Keratinocyte (primary cell): ENCODE results near the gene MOV10L1. TPM values are rescaled to one million over a fixed set of nuclear protein-coding genes. Genes with fewer than 3 reads are reported as not detected.

ENCODE experiments used
- DNase-seq: peaks from one replicate; pipeline ENCODE4 v3.0.0-alpha.2; 2011; ENCODE audit warnings: low read depth, missing footprints, low spot score
- FAIRE-seq: peaks from 2 replicates; lab custom pipeline; 2011; peaks lifted over from hg19 to GRCh38; lab: Jason Lieb, UNC
- H2AFZ ChIP-seq: 2 replicates; pipeline ENCODE4 v1.6.0; 2012; ENCODE audit warnings: low read length, control low read depth, inconsistent platforms; ENCODE audit not compliant: control insufficient read depth
- H3K27ac ChIP-seq: 2 replicates; pipeline ENCODE4 v1.5.1; 2011; ENCODE audit warnings: low read length; ENCODE audit not compliant: control insufficient read depth, insufficient read depth
- H3K27me3 ChIP-seq: 3 replicates; pipeline ENCODE4 v1.6.0; 2011; ENCODE audit warnings: low read length; ENCODE audit not compliant: control insufficient read depth, insufficient read depth; ENCODE audit errors: extremely low read depth
- H3K36me3 ChIP-seq, 2 experiments: 2 replicates in 1 of 2; 3 replicates in 1 of 2; pipeline ENCODE4 v1.5.1; 2011; ENCODE audit warnings: low read length in 2 of 2, mild to moderate bottlenecking in 1 of 2; ENCODE audit not compliant: control insufficient read depth in 2 of 2, insufficient read depth in 2 of 2; ENCODE audit errors: extremely low read depth in 1 of 2
- H3K4me1 ChIP-seq: 3 replicates; pipeline ENCODE4 v1.5.1; 2011; ENCODE audit warnings: low read length; ENCODE audit not compliant: control insufficient read depth, insufficient read depth; ENCODE audit errors: extremely low read depth
- H3K4me2 ChIP-seq: 3 replicates; pipeline ENCODE4 v1.6.0; 2011; ENCODE audit warnings: low read depth, low read length; ENCODE audit not compliant: control insufficient read depth, insufficient read depth; ENCODE audit errors: extremely low read depth
- H3K4me3 ChIP-seq, 3 experiments: fragments of 200-600 bp in 1 of 3; sonication (generic) in 1 of 3; 2 replicates in 2 of 3; 3 replicates in 1 of 3; pipeline ENCODE4 v1.5.1; 2011 to 2016; ENCODE audit warnings: low read length in 3 of 3, mild to moderate bottlenecking in 3 of 3, control low read depth in 2 of 3, inconsistent platforms in 1 of 3, low read depth in 1 of 3, mixed read lengths in 1 of 3, mixed run types in 1 of 3, moderate library complexity in 1 of 3; ENCODE audit not compliant: control insufficient read depth in 2 of 3, insufficient read depth in 2 of 3; ENCODE audit errors: extremely low read depth in 1 of 3
- H3K79me2 ChIP-seq: 2 replicates; pipeline ENCODE4 v1.6.0; 2012; ENCODE audit warnings: low read length; ENCODE audit not compliant: control insufficient read depth, insufficient read depth
- H3K9ac ChIP-seq: 3 replicates; pipeline ENCODE4 v1.6.0; 2011; ENCODE audit warnings: low read length; ENCODE audit not compliant: control insufficient read depth, insufficient read depth; ENCODE audit errors: extremely low read depth
- H3K9me1 ChIP-seq: 3 replicates; pipeline ENCODE4 v1.6.0; 2011; ENCODE audit warnings: low read length; ENCODE audit not compliant: control insufficient read depth, insufficient read depth; ENCODE audit errors: extremely low read depth
- H3K9me3 ChIP-seq: 2 replicates; pipeline ENCODE4 v1.5.1; 2012; ENCODE audit warnings: low read depth, low read length; ENCODE audit not compliant: control insufficient read depth
- H4K20me1 ChIP-seq: 3 replicates; pipeline ENCODE4 v1.6.0; 2011; ENCODE audit warnings: low read length; ENCODE audit not compliant: control insufficient read depth, insufficient read depth; ENCODE audit errors: extremely low read depth
- EZH2 ChIP-seq: IDR thresholded peaks from one replicate; pipeline ENCODE4 v1.6.1; 2012; ENCODE audit warnings: inconsistent platforms, mild to moderate bottlenecking, low read length, moderate library complexity
- dilution Hi-C: fragments of 300-500 bp; cut with MboI; formaldehyde crosslinking; loops from one replicate; pipeline ENCODE4 v1.7.0; 2020; ENCODE audit warnings: low sequenced_read_pairs; ENCODE audit not compliant: extremely low pct_ligation_motif_present
- polyA plus RNA-seq, 5 experiments: library from polyadenylated mRNA; depleted of rRNA in 3 of 5; stranded (reverse) in 3 of 5; stranded (forward) in 1 of 5; unstranded in 1 of 5; fragments of >200 nt; gene quantifications; 1 replicate in 1 of 5; 2 replicates in 3 of 5; 3 replicates in 1 of 5; pipeline versions ENCODE4 v1.2.1 to v1.2.3, GENCODE V29; 2011 to 2012; ENCODE audit warnings: missing spikeins in 2 of 5, low read depth in 1 of 5, low replicate concordance in 1 of 5
- TF ChIP-seq, protein P1 (sequence below), 3 experiments: IDR thresholded peaks in 1 of 3; conservative IDR thresholded peaks in 1 of 3; optimal IDR thresholded peaks in 1 of 3; 2 replicates in 2 of 3; 3 replicates in 1 of 3; pipeline versions ENCODE3 to v1.5.1; 2011; ENCODE audit warnings: low read length in 3 of 3, mild to moderate bottlenecking in 3 of 3, moderate library complexity in 2 of 3, control low read depth in 1 of 3, inconsistent platforms in 1 of 3; ENCODE audit not compliant: insufficient read depth in 2 of 3; ENCODE audit errors: extremely low read depth in 1 of 3

Gene MOV10L1
- polyA plus RNA-seq, 1 donor (not counting 4 experiments of a cell fraction or from before 2014, with no cell fraction given), result not detected

DNA sequence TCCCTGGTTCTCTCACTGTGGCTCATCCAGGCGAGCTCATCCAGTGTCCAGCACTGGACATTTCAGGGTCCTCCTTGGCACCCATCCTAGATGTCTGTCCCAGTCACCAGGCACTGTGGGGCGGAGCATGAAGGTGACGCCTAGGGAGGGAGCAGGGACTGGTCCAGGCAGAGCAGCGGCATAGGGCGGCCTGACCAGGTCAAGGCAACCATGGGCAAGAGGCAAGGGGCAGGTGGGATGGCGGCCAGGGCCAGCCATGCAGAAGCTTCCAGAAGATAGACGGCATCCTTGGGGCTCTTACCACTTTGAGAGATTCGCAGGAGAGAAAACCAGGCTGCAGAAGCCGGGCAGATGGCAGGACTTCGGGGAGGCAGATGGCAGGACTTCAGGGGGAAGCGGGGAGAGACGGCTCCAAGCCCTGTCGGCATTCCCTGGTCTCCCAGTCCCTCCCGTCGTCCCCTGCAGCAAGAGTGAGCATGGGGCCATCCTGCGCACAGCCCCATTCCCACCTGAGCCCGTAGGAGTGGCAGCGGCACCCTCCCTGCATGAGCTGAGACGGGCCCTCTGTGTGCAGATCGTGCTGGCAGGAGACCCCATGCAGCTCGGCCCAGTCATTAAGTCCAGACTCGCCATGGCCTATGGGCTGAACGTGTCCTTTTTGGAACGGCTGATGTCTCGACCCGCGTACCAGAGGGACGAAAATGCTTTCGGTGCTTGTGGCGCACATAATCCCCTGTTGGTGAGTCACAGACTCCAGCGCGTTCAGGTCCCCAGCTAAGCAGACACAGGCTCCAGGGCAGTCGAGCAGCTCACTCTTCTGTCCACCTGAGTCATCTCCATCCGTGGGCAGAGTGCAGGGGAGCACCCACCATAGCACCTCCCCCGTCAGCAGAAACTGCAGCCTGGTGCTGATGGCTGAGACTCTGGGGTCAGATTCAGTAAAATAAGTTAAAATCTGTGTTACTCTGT lies 60.6 kb downstream of the MOV10L1 start:
- no peaks in the 10 kb centered on the region for H3K79me2 ChIP-seq
- no peaks in the 10 kb centered on the region for H4K20me1 ChIP-seq
- TF ChIP-seq, protein P1, sequence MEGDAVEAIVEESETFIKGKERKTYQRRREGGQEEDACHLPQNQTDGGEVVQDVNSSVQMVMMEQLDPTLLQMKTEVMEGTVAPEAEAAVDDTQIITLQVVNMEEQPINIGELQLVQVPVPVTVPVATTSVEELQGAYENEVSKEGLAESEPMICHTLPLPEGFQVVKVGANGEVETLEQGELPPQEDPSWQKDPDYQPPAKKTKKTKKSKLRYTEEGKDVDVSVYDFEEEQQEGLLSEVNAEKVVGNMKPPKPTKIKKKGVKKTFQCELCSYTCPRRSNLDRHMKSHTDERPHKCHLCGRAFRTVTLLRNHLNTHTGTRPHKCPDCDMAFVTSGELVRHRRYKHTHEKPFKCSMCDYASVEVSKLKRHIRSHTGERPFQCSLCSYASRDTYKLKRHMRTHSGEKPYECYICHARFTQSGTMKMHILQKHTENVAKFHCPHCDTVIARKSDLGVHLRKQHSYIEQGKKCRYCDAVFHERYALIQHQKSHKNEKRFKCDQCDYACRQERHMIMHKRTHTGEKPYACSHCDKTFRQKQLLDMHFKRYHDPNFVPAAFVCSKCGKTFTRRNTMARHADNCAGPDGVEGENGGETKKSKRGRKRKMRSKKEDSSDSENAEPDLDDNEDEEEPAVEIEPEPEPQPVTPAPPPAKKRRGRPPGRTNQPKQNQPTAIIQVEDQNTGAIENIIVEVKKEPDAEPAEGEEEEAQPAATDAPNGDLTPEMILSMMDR (optimal IDR thresholded peaks at IDR 0.05 in 1 of 3, IDR thresholded peaks at IDR 0.05 in 1 of 3, conservative IDR thresholded peaks at IDR 0.05 in 1 of 3; ENCODE audit: extremely low read depth in 1 of 3, insufficient read depth in 2 of 3, low read length in 3 of 3), result no peak
- TF ChIP-seq EZH2, result no peak
- H3K4me2 ChIP-seq, result no peak overlapping the region
- H3K4me3 ChIP-seq, result no peak overlapping the region
- H3K9me1 ChIP-seq, result no peaks in the 10 kb centered on the region
- H3K27me3 ChIP-seq, result peaks cover 20% of the 10 kb centered on the region
- peaks cover 11% of the 10 kb centered on the region for H3K4me1 ChIP-seq
- H3K9me3 ChIP-seq, result no peaks in the 10 kb centered on the region
- no peaks in the 10 kb centered on the region for H3K36me3 ChIP-seq
- dilution Hi-C loops, result no loop called here
- no peak overlapping the region for H3K27ac ChIP-seq
- H2AFZ ChIP-seq, result no peak overlapping the region
- H3K9ac ChIP-seq, result no peak overlapping the region
- no peak for FAIRE-seq
- DNase-seq, result no peak

DNA sequence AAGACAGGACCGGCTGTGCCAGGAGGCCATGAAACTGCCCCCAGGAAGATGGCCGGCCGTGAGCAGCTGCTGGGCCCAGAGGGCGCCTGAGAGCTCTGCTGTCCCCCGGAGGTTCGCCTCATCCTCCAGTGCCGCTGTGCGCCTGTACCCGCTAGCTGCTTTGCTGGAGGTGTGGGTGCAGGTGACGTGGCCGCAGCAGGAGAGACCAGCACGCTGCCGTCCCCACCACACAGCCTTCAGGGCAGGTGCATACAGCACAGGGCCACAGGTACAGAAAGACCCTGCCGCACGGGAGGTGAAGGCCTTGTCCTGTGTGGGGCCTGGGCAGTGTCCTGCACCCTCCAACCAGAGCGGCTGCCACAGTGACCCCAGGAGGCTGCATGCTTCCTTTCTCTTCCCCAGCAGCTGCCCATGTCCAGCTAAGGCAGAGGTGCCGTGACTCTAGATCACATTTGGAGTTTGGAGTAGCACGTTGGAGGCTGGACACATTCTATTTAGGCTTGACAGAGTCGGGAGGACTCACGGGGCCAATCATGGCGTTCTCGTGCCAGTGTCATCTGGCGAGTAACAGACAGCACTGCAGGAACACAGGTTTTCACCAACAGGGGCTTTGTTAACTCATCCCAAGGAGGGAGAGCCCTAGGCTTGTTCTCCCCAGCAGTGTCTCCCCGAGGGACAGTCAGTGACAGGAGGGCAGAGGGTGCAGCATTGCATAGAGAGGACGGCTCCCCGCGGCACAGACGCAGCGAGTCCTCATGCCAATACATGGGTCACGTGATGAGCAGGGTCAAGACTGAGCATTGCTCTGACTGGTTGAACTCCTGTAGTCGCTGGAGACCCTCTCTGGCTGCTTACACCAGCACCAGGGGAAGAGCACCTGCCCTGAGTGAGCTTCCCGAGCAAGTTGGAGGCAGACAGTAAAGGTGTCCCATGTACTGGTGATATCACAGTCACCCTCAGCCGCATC lies 62.0 kb downstream of the MOV10L1 start:
- dilution Hi-C loops, result no loop called here
- Histone ChIP-seq H3K9me1 (no peaks in the 10 kb centered on the region), H2AFZ (no peak overlapping the region), H3K9ac (no peak overlapping the region), H3K27me3 (peaks cover 20% of the 10 kb centered on the region), H3K36me3 (no peaks in the 10 kb centered on the region), H4K20me1 (no peaks in the 10 kb centered on the region), H3K79me2 (no peaks in the 10 kb centered on the region), H3K4me1 (peaks cover 11% of the 10 kb centered on the region), H3K27ac (no peak overlapping the region), H3K4me3 (no peak overlapping the region), H3K9me3 (no peaks in the 10 kb centered on the region), H3K4me2 (no peak overlapping the region)
- DNase-seq (no peak), FAIRE-seq (no peak)
- TF ChIP-seq EZH2, result no peak
- TF ChIP-seq, protein P1 (optimal IDR thresholded peaks at IDR 0.05 in 1 of 3, IDR thresholded peaks at IDR 0.05 in 1 of 3, conservative IDR thresholded peaks at IDR 0.05 in 1 of 3; ENCODE audit: extremely low read depth in 1 of 3, insufficient read depth in 2 of 3, low read length in 3 of 3), result no peak
